ENCODE data around the gene CADPS.
A peak's percentile ranks its signal among the peaks of the same experiment; 100 is the strongest.

CADPS gene

GRCh38 chr3:62562017-62562416 is 313.2 kb downstream of the CADPS start:
- TF ChIP-seq CTCF (IDR thresholded peaks at IDR 0.05; ENCODE audit: insufficient read depth, low read length) (no peak), SPI1 (IDR thresholded peaks at IDR 0.05; ENCODE audit: borderline replicate concordance, low read depth) (no peak), GABPA (IDR thresholded peaks at IDR 0.05; ENCODE audit: low read depth) (no peak), POLR2AphosphoS5 (IDR thresholded peaks at IDR 0.05; ENCODE audit: low read depth) (no peak)
- TF ChIP-seq, protein P1, sequence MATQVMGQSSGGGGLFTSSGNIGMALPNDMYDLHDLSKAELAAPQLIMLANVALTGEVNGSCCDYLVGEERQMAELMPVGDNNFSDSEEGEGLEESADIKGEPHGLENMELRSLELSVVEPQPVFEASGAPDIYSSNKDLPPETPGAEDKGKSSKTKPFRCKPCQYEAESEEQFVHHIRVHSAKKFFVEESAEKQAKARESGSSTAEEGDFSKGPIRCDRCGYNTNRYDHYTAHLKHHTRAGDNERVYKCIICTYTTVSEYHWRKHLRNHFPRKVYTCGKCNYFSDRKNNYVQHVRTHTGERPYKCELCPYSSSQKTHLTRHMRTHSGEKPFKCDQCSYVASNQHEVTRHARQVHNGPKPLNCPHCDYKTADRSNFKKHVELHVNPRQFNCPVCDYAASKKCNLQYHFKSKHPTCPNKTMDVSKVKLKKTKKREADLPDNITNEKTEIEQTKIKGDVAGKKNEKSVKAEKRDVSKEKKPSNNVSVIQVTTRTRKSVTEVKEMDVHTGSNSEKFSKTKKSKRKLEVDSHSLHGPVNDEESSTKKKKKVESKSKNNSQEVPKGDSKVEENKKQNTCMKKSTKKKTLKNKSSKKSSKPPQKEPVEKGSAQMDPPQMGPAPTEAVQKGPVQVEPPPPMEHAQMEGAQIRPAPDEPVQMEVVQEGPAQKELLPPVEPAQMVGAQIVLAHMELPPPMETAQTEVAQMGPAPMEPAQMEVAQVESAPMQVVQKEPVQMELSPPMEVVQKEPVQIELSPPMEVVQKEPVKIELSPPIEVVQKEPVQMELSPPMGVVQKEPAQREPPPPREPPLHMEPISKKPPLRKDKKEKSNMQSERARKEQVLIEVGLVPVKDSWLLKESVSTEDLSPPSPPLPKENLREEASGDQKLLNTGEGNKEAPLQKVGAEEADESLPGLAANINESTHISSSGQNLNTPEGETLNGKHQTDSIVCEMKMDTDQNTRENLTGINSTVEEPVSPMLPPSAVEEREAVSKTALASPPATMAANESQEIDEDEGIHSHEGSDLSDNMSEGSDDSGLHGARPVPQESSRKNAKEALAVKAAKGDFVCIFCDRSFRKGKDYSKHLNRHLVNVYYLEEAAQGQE (IDR thresholded peaks at IDR 0.05; ENCODE audit: insufficient replicate concordance, low read depth), result no peak
- Histone ChIP-seq H3K4me3 (replicated peaks; ENCODE audit: insufficient read depth, low read length) (no peak overlapping the region), H3K27ac (replicated peaks) (no peak overlapping the region), H3K27me3 (ENCODE audit: insufficient read depth, poor library complexity, severe bottlenecking) (no peaks in the 10 kb centered on the region)
- DNase-seq (ENCODE audit: low read depth in 1 of 2, low spot score in 1 of 2), result no peak

DNA sequence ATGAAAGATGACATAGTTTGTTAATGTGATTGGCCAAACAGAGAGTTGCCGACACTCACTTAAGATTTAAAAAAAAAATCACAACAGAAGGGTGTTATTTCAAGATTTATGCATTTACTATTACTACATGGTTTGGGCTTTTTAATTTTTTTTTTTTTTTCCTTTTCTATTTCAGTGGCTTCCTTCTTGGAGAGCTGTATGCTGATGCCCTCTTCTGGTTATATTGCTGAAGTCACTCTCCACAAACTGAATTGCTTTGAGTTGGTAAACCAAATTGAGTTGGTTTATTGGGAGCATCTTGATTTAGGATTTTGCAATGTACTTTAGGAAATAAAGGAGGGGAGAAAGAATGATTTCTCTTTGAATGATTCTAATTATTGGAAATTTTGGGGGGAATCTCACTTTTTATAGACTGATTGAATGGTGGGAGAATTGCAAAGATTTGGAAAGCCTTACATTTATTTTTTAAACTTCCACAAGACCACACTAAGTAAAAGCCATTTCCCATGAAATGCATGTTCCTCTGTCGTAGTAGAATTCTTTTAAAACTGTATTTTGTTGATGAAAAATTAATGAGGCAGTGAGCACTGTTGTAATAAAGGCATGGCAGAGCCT is 315.3 kb downstream of the CADPS start:
- H3K27ac ChIP-seq (replicated peaks), result no peak overlapping the region
- TF ChIP-seq SPI1 (IDR thresholded peaks at IDR 0.05; ENCODE audit: borderline replicate concordance, low read depth) (no peak), POLR2AphosphoS5 (IDR thresholded peaks at IDR 0.05; ENCODE audit: low read depth) (no peak)
- H3K4me3 ChIP-seq (replicated peaks; ENCODE audit: insufficient read depth, low read length), result no peak overlapping the region
- no peak for DNase-seq (ENCODE audit: low read depth in 1 of 2, low spot score in 1 of 2)
- H3K27me3 ChIP-seq (ENCODE audit: insufficient read depth, poor library complexity, severe bottlenecking), result no peaks in the 10 kb centered on the region

DNA sequence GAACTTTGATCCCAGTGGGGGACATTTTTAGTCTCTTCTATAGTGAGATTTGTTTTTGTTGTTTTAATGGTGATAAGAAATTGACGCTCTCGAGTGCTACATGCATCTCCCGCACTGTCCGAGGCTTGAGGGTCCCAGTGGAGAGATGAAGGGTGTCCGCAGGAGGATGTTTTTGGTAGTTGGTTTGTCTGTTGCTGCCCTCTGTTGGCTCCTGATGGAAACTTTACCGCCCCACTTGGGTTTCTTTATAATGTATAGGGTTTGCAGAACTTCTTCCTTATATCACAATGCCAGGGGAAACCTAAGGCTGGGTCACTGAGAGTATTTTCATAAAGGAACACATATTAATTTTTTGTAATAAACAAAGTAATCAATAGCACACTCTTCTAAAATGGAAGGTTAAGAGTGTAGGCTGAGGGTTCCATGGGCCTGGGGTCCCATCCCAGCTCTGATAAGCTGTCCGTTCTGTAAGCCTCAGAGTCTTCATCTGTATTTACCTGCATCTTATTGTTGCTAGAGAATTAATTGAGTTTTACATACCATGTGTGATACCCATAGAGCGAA is 316.6 kb downstream of the CADPS start:
- no peak overlapping the region for H3K27ac ChIP-seq (replicated peaks)
- H3K4me3 ChIP-seq (replicated peaks; ENCODE audit: insufficient read depth, low read length), result no peak overlapping the region
- DNase-seq (ENCODE audit: low read depth in 1 of 2, low spot score in 1 of 2), result peak in 1 of 2 experiments; percentile 5
- no peaks in the 10 kb centered on the region for H3K27me3 ChIP-seq (ENCODE audit: insufficient read depth, poor library complexity, severe bottlenecking)
- TF ChIP-seq POLR2AphosphoS5 (IDR thresholded peaks at IDR 0.05; ENCODE audit: low read depth), result no peak
- no peak for TF ChIP-seq GABPA (IDR thresholded peaks at IDR 0.05; ENCODE audit: low read depth)
- TF ChIP-seq, protein P1 (IDR thresholded peaks at IDR 0.05; ENCODE audit: insufficient replicate concordance, low read depth), result no peak
- TF ChIP-seq CTCF (IDR thresholded peaks at IDR 0.05; ENCODE audit: insufficient read depth, low read length), result no peak

GRCh38 chr3:62557983-62558382 is 317.2 kb downstream of the CADPS start:
- no peak for DNase-seq (ENCODE audit: low read depth in 1 of 2, low spot score in 1 of 2)
- H3K27me3 ChIP-seq (ENCODE audit: insufficient read depth, poor library complexity, severe bottlenecking), result no peaks in the 10 kb centered on the region
- TF ChIP-seq POLR2AphosphoS5 (IDR thresholded peaks at IDR 0.05; ENCODE audit: low read depth) (no peak), GABPA (IDR thresholded peaks at IDR 0.05; ENCODE audit: low read depth) (no peak), SPI1 (IDR thresholded peaks at IDR 0.05; ENCODE audit: borderline replicate concordance, low read depth) (no peak)
- TF ChIP-seq, protein P1 (IDR thresholded peaks at IDR 0.05; ENCODE audit: insufficient replicate concordance, low read depth), result no peak
- H3K27ac ChIP-seq (replicated peaks), result no peak overlapping the region
- no peak overlapping the region for H3K4me3 ChIP-seq (replicated peaks; ENCODE audit: insufficient read depth, low read length)
